PC-3 (cell line): ENCODE results near the gene CHMP4B.

ENCODE experiments used
- CTCF ChIP-seq: fragments of 300-600 bp; sonication (generic); conservative IDR thresholded peaks from 2 replicates; pipeline ENCODE4 v1.5.1; 2017; ENCODE audit warnings: antibody characterized with exemption, low read depth, mild to moderate bottlenecking, low read length
- EZH2phosphoT487 ChIP-seq: fragments of 300-600 bp; sonication (generic); IDR thresholded peaks from 2 replicates; pipeline ENCODE4 v1.6.1; 2018; ENCODE audit warnings: mild to moderate bottlenecking, antibody characterized with exemption, low read length, borderline replicate concordance

GRCh38 chr20:33852626-33853506, 41.7 kb downstream of the CHMP4B start:
- TF ChIP-seq CTCF (no peak), EZH2phosphoT487 (no peak)
